ENCODE results near the gene INPP1.
"Not testable (repeated sequence)": the region's sequence is repeated elsewhere in the genome, so short reads cannot be mapped to it uniquely, and the experiment has no call there.

INPP1 gene

GRCh38 chr2:190334479-190335224, 8.7 kb upstream of the INPP1 start:
- DNase-seq: no peak

GRCh38 chr2:190335225-190335559, 8.2 kb upstream of the INPP1 start:
- no peak for DNase-seq

GRCh38 chr2:190335584-190335983, 7.8 kb upstream of the INPP1 start:
- DNase-seq: not testable (repeated sequence)

- no peak for DNase-seq
Observed at GRCh38 chr2:190336420-190336819, 7.0 kb upstream of the INPP1 start.

- DNase-seq: no peak
Observed at GRCh38 chr2:190338453-190338852, 4.9 kb upstream of the INPP1 start.

GRCh38 chr2:190339394-190339793, 4.0 kb upstream of the INPP1 start:
- DNase-seq: no peak

- DNase-seq: no peak
Observed at GRCh38 chr2:190340369-190340768, 3.0 kb upstream of the INPP1 start.

- DNase-seq: no peak
Observed at GRCh38 chr2:190342611-190343010, 778 bp upstream of the INPP1 start.

- no peak for DNase-seq
Observed at GRCh38 chr2:190343089-190343535, 277 bp upstream of the INPP1 start.

GRCh38 chr2:190344276-190344827, 963 bp downstream of the INPP1 start:
- no peak for DNase-seq

- no peak for DNase-seq
Observed at GRCh38 chr2:190350371-190350770, 7.0 kb downstream of the INPP1 start.

GRCh38 chr2:190351955-190352354, 8.6 kb downstream of the INPP1 start:
- DNase-seq: no peak

GRCh38 chr2:190352668-190353536, 9.5 kb downstream of the INPP1 start:
- no peak for DNase-seq

- no peak for DNase-seq
Observed at GRCh38 chr2:190353537-190353899, 10.1 kb downstream of the INPP1 start.

- DNase-seq: no peak
Observed at GRCh38 chr2:190354003-190354690, 10.8 kb downstream of the INPP1 start.

GRCh38 chr2:190355968-190356644, 12.7 kb downstream of the INPP1 start:
- no peak for DNase-seq

GRCh38 chr2:190357600-190357999, 14.2 kb downstream of the INPP1 start:
- DNase-seq: no peak

- DNase-seq: not testable (repeated sequence)
Observed at GRCh38 chr2:190358655-190359448, 15.5 kb downstream of the INPP1 start.

- no peak for DNase-seq
Observed at GRCh38 chr2:190360561-190360960, 17.2 kb downstream of the INPP1 start.

GRCh38 chr2:190360965-190361364, 17.6 kb downstream of the INPP1 start:
- no peak for DNase-seq

GRCh38 chr2:190361572-190361971, 18.2 kb downstream of the INPP1 start:
- no peak for DNase-seq

- DNase-seq: no peak
Observed at GRCh38 chr2:190362894-190363293, 19.5 kb downstream of the INPP1 start.
